HEK293 (cell line): Measurements from ENCODE around the gene SFTPD.

Source experiments
- CTCF ChIA-PET: fragments of 350-600 bp; formaldehyde crosslinking; extraction: SDS; loops from one replicate; lab custom pipeline; 2021; ENCODE audit warnings: antibody characterized with exemption; lab: Yijun Ruan, JAX
- POLR2A ChIA-PET: fragments of 300-600 bp; formaldehyde crosslinking; extraction: SDS; loops from one replicate; lab custom pipeline; 2020; ENCODE audit warnings: antibody characterized with exemption, inconsistent platforms; lab: Yijun Ruan, JAX
- H3K27ac ChIP-seq: fragments of 200-500 bp; sonication (Bioruptor generic); 2 replicates; pipeline ENCODE4 v1.5.1; 2014; ENCODE audit warnings: low read depth, low read length, control low read depth, inconsistent platforms; ENCODE audit errors: extremely low read depth
- H3K36me3 ChIP-seq, 2 experiments: fragments of 200-500 bp in 1 of 2; sonication (Bioruptor generic) in 1 of 2; 1 replicate in 1 of 2; 2 replicates in 1 of 2; pipeline ENCODE4 v1.5.1; 2014 to 2017; ENCODE audit warnings: inconsistent platforms in 2 of 2, low read length in 2 of 2; ENCODE audit not compliant: control insufficient read depth in 2 of 2, insufficient read depth in 1 of 2
- H3K4me1 ChIP-seq: fragments of 200-500 bp; sonication (Bioruptor generic); 2 replicates; pipeline ENCODE4 v1.5.1; 2014; ENCODE audit warnings: mild to moderate bottlenecking, low read length, inconsistent platforms; ENCODE audit not compliant: control insufficient read depth, insufficient read depth
- H3K4me3 ChIP-seq: 2 replicates; pipeline ENCODE4 v1.5.1; 2011; ENCODE audit warnings: low read depth, mild to moderate bottlenecking, control low read depth, low read length, moderate library complexity
- H3K9me3 ChIP-seq: fragments of 200-500 bp; sonication (Bioruptor generic); 2 replicates; pipeline ENCODE4 v1.5.1; 2014; ENCODE audit warnings: low read depth, low read length, inconsistent platforms; ENCODE audit not compliant: control insufficient read depth, insufficient read depth
- GLI2 ChIP-seq: fragments of 450-650 bp; formaldehyde crosslinking; IDR thresholded peaks from 2 replicates; pipeline ENCODE4; 2017; ENCODE audit warnings: missing biosample characterization, missing genetic modification characterization, low read depth, borderline replicate concordance
- KLF1 ChIP-seq: fragments of 450-650 bp; formaldehyde crosslinking; IDR thresholded peaks from 2 replicates; pipeline ENCODE4 v1.5.1; 2016; ENCODE audit warnings: missing biosample characterization, missing genetic modification characterization
- MEIS1 ChIP-seq: sonication (generic); formaldehyde crosslinking; IDR thresholded peaks from 2 replicates; pipeline ENCODE4 v1.8.1; 2022; ENCODE audit warnings: missing genetic modification reagents, mild to moderate bottlenecking, borderline replicate concordance
- MZF1 ChIP-seq: fragments of 450-650 bp; formaldehyde crosslinking; IDR thresholded peaks from 2 replicates; pipeline ENCODE4 v1.5.1; 2017; ENCODE audit warnings: missing biosample characterization, missing genetic modification characterization, borderline replicate concordance
- PRDM10 ChIP-seq: fragments of 450-650 bp; formaldehyde crosslinking; IDR thresholded peaks from 2 replicates; pipeline ENCODE4 v1.5.1; 2016; ENCODE audit warnings: missing biosample characterization, missing genetic modification characterization
- SALL2 ChIP-seq: fragments of 450-650 bp; formaldehyde crosslinking; IDR thresholded peaks from 2 replicates; pipeline ENCODE4 v1.5.0; 2017; ENCODE audit warnings: missing biosample characterization, mild to moderate bottlenecking, missing genetic modification characterization, borderline replicate concordance
- SCRT2 ChIP-seq: fragments of 450-650 bp; formaldehyde crosslinking; IDR thresholded peaks from 2 replicates; pipeline ENCODE4 v1.5.1; 2016; ENCODE audit warnings: missing biosample characterization, missing genetic modification characterization
- SP2 ChIP-seq: fragments of 450-650 bp; formaldehyde crosslinking; IDR thresholded peaks from 2 replicates; pipeline ENCODE4 v1.5.1; 2016; ENCODE audit warnings: missing biosample characterization, missing genetic modification characterization
- SP7 ChIP-seq: fragments of 450-650 bp; formaldehyde crosslinking; IDR thresholded peaks from 2 replicates; pipeline ENCODE4 v1.5.1; 2016; ENCODE audit warnings: missing biosample characterization, missing genetic modification characterization
- TCF7L2 ChIP-seq: IDR thresholded peaks from 2 replicates; pipeline ENCODE4 v1.6.1; 2011; ENCODE audit warnings: low read depth, mild to moderate bottlenecking, inconsistent platforms, low read length, moderate library complexity, borderline replicate concordance
- ZBTB1 ChIP-seq: fragments of 450-650 bp; formaldehyde crosslinking; IDR thresholded peaks from 2 replicates; pipeline ENCODE4 v1.5.1; 2016; ENCODE audit warnings: missing biosample characterization, missing genetic modification characterization
- ZBTB10 ChIP-seq: fragments of 450-650 bp; formaldehyde crosslinking; IDR thresholded peaks from 2 replicates; pipeline ENCODE4 v1.5.1; 2016; ENCODE audit warnings: missing biosample characterization, missing genetic modification characterization
- ZBTB49 ChIP-seq: fragments of 450-650 bp; formaldehyde crosslinking; IDR thresholded peaks from 2 replicates; pipeline ENCODE4 v1.5.1; 2016; ENCODE audit warnings: missing biosample characterization, missing genetic modification characterization, low read depth
- ZBTB7A ChIP-seq: fragments of 450-650 bp; formaldehyde crosslinking; IDR thresholded peaks from 2 replicates; pipeline ENCODE4 v1.5.1; 2016; ENCODE audit warnings: low read depth, missing biosample characterization, missing genetic modification characterization
- ZNF202 ChIP-seq: fragments of 450-650 bp; formaldehyde crosslinking; IDR thresholded peaks from 2 replicates; pipeline ENCODE4 v1.5.1; 2016; ENCODE audit warnings: missing biosample characterization, missing genetic modification characterization, borderline replicate concordance
- ZNF26 ChIP-seq: fragments of 450-650 bp; formaldehyde crosslinking; IDR thresholded peaks from 2 replicates; pipeline ENCODE4 v1.5.1; 2016; ENCODE audit warnings: missing biosample characterization, missing genetic modification characterization
- ZNF426 ChIP-seq: fragments of 450-650 bp; formaldehyde crosslinking; IDR thresholded peaks from 2 replicates; pipeline ENCODE4 v1.5.1; 2017; ENCODE audit warnings: missing biosample characterization, missing genetic modification characterization, mild to moderate bottlenecking, inconsistent platforms, moderate library complexity
- ZNF48 ChIP-seq: fragments of 450-650 bp; formaldehyde crosslinking; IDR thresholded peaks from 2 replicates; pipeline ENCODE4 v1.5.1; 2016; ENCODE audit warnings: missing biosample characterization, missing genetic modification characterization
- ZNF639 ChIP-seq: fragments of 450-650 bp; formaldehyde crosslinking; IDR thresholded peaks from 2 replicates; pipeline ENCODE4 v1.5.1; 2016; ENCODE audit warnings: missing biosample characterization, missing genetic modification characterization
- ZNF658 ChIP-seq: fragments of 450-650 bp; formaldehyde crosslinking; IDR thresholded peaks from 2 replicates; pipeline ENCODE4; 2016; ENCODE audit warnings: missing biosample characterization, missing genetic modification characterization
- ZNF664 ChIP-seq: fragments of 450-650 bp; formaldehyde crosslinking; IDR thresholded peaks from 2 replicates; pipeline ENCODE4 v1.5.1; 2016; ENCODE audit warnings: missing biosample characterization, missing genetic modification characterization
- ZNF704 ChIP-seq: fragments of 450-650 bp; formaldehyde crosslinking; IDR thresholded peaks from 2 replicates; pipeline ENCODE4 v1.5.1; 2016; ENCODE audit warnings: missing biosample characterization, missing genetic modification characterization
- ZNF768 ChIP-seq: fragments of 450-650 bp; formaldehyde crosslinking; IDR thresholded peaks from 2 replicates; pipeline ENCODE4 v1.5.1; 2018; ENCODE audit warnings: missing biosample characterization, mild to moderate bottlenecking, missing genetic modification characterization

Gene SFTPD

GRCh38 chr10:79941585-79942210, 7.2 kb downstream of the SFTPD start (continued):
- TF ChIP-seq ZBTB10 (tag by site-specific recombination): no peak
- TF ChIP-seq PRDM10 (tag by site-specific recombination): no peak
- no peak for TF ChIP-seq ZNF664 (tag by site-specific recombination)
- no peak for TF ChIP-seq ZNF426 (tag by site-specific recombination)
- no peak for TF ChIP-seq ZNF704 (tag by site-specific recombination)
- no peak for TF ChIP-seq KLF1 (tag by site-specific recombination)
- no peak for TF ChIP-seq GLI2 (tag by site-specific recombination)
- TF ChIP-seq, all 188 proteins: peak for 0

GRCh38 chr10:79941146-79941545, 7.8 kb downstream of the SFTPD start:
- H3K9me3 ChIP-seq: no peaks in the 10 kb centered on the region
- H3K4me1 ChIP-seq: no peaks in the 10 kb centered on the region
- TF ChIP-seq SP2 (tag by site-specific recombination) (no peak), GLI2 (tag by site-specific recombination) (no peak), ZNF26 (no peak), ZNF639 (no peak), TCF7L2 (no peak), MZF1 (tag by site-specific recombination) (no peak), ZNF658 (tag by site-specific recombination) (no peak), ZBTB1 (tag by site-specific recombination) (no peak), ZNF768 (no peak), MEIS1 (CRISPR knock-in tag) (no peak), ZNF664 (tag by site-specific recombination) (no peak), ZBTB49 (tag by site-specific recombination) (no peak), ZNF202 (no peak), ZBTB7A (tag by site-specific recombination) (no peak), SCRT2 (tag by site-specific recombination) (no peak), ZNF48 (tag by site-specific recombination) (no peak), SALL2 (no peak), SP7 (no peak)
- TF ChIP-seq, all 188 proteins: peak for 0
- Histone ChIP-seq H3K36me3 (no peaks in the 10 kb centered on the region), H3K27ac (no peak overlapping the region), H3K4me3 (no peak overlapping the region)
- POLR2A ChIA-PET: no interaction called here
- CTCF ChIA-PET: interaction anchor here (0.6 to 2.0 kb wide), 2 partner anchors 103 to 105 kb away, joined by 3 to 7 read pairs; no protein-coding TSS in a partner anchor
